SU-DHL-6 (cell line): Measurements from ENCODE around the gene FN1.
"Not testable (repeated sequence)": the region's sequence is repeated elsewhere in the genome, so short reads cannot be mapped to it uniquely, and the experiment has no call there.

Experiments
- CTCF ChIP-seq: fragments of 200-600 bp; sonication (generic); IDR thresholded peaks from one replicate; pipeline ENCODE4 v1.5.1; 2017; ENCODE audit warnings: antibody characterized with exemption, mild to moderate bottlenecking, low read length, moderate library complexity; ENCODE audit not compliant: insufficient read depth, poor library complexity, severe bottlenecking
- EZH2phosphoT487 ChIP-seq: fragments of 200-600 bp; sonication (generic), shearing (Covaris generic); conservative IDR thresholded peaks from 2 replicates; pipeline ENCODE4 v1.6.1; 2018; ENCODE audit warnings: mild to moderate bottlenecking, antibody characterized with exemption, low read length, moderate library complexity, mixed read lengths

GRCh38 chr2:215360059-215360458, 75.8 kb downstream of the FN1 start:
- TF ChIP-seq CTCF, EZH2phosphoT487: not testable (repeated sequence)
